ENCODE data around the gene THOC3. TPM values are rescaled to one million over a fixed set of nuclear protein-coding genes. Genes with fewer than 3 reads are reported as not detected.

The THOC3 gene
- polyA plus RNA-seq, 1 of the 3 experiments (the other 2 are of a cell fraction): 65.2 TPM

Other genes starting within 250 kb of the THOC3 start
- 0.23 and 0.34 TPM in 2 replicates for gene CPLX2, start 96.7 kb downstream of the THOC3 start, polyA plus RNA-seq (2012; rRNA removed)